Fibroblast of villous mesenchyme (primary cell): ENCODE data around the gene OLFML2B. TPM values are rescaled to one million over a fixed set of nuclear protein-coding genes. Genes with fewer than 3 reads are reported as not detected.

ENCODE experiments used
- DNase-seq: peaks from one replicate; pipeline ENCODE4 v3.0.0-alpha.2; 2010; ENCODE audit warnings: low read depth
- H3K4me3 ChIP-seq: 2 replicates; pipeline ENCODE4 v1.5.1; 2011; ENCODE audit warnings: low read depth, mild to moderate bottlenecking, low read length
- CTCF ChIP-seq: IDR thresholded peaks from 2 replicates; pipeline ENCODE4 v1.5.1; 2012; ENCODE audit warnings: low read depth, mild to moderate bottlenecking, low read length; ENCODE audit not compliant: insufficient read depth
- total RNA-seq: library from RNA; depleted of rRNA; stranded (reverse); fragments of >200 nt; gene quantifications from 2 replicates; pipeline ENCODE4 v1.2.3, GENCODE V29; 2012

OLFML2B gene
- total RNA-seq, 1 donor: 5.2 TPM

GRCh38 chr1:161985301-161985822, 38.3 kb downstream of the OLFML2B start:
- no peak for TF ChIP-seq CTCF
- no peak for DNase-seq
- H3K4me3 ChIP-seq: no peak overlapping the region

- DNase-seq: no peak
- no peak for TF ChIP-seq CTCF
- H3K4me3 ChIP-seq: no peak overlapping the region
Observed at GRCh38 chr1:161983725-161984124, 39.9 kb downstream of the OLFML2B start.

GRCh38 chr1:161982917-161983316, 40.8 kb downstream of the OLFML2B start:
- H3K4me3 ChIP-seq: no peak overlapping the region
- no peak for TF ChIP-seq CTCF
- no peak for DNase-seq

GRCh38 chr1:161982507-161982895, 41.2 kb downstream of the OLFML2B start:
- no peak overlapping the region for H3K4me3 ChIP-seq
- TF ChIP-seq CTCF: no peak
- no peak for DNase-seq

- DNase-seq: no peak
- no peak for TF ChIP-seq CTCF
- H3K4me3 ChIP-seq: no peak overlapping the region
Observed at GRCh38 chr1:161981735-161982506, 41.7 kb downstream of the OLFML2B start.

- no peak for TF ChIP-seq CTCF
Observed at GRCh38 chr1:161981126-161981525, 42.5 kb downstream of the OLFML2B start.

More at GRCh38 chr1:161981126-161981525, 42.5 kb downstream of the OLFML2B start:
- H3K4me3 ChIP-seq: no peak overlapping the region
- DNase-seq: no peak
